HTERT RPE-1 (cell line): ENCODE measurements around the gene USP17L19.
"Not testable (repeated sequence)": the region's sequence is repeated elsewhere in the genome, so short reads cannot be mapped to it uniquely, and the experiment has no call there.

Experiments
- in situ Hi-C: fragments of 300-500 bp; cut with MboI; formaldehyde crosslinking; loops from 4 replicates; pipeline ENCODE4 v1.14.3; 2020; ENCODE audit warnings: low sequenced_read_pairs

Gene USP17L19

GRCh38 chr4:9253078-9253477 lies at the start of gene USP17L19:
Gene USP17L19 (plus strand): TSS chr4:9253378. CDS start chr4:9253378, 0 bp downstream.
- in situ Hi-C loops: not testable (repeated sequence)

- in situ Hi-C loops: not testable (repeated sequence)
Observed at GRCh38 chr4:9210357-9210756, 42.8 kb upstream of the USP17L19 start, which contains the start of gene USP17L10. Gene USP17L10 (plus strand): TSS chr4:9210657. CDS start chr4:9210657, 0 bp downstream.

- in situ Hi-C loops: not testable (repeated sequence)
Observed at GRCh38 chr4:9214701-9215100, 38.5 kb upstream of the USP17L19 start.

GRCh38 chr4:9215105-9215504 lies 38.1 kb upstream of the USP17L19 start, which contains the start of gene USP17L11:
Gene USP17L11 (plus strand): TSS chr4:9215405. CDS start chr4:9215405, 0 bp downstream.
- in situ Hi-C loops: not testable (repeated sequence)

- in situ Hi-C loops: not testable (repeated sequence)
Observed at GRCh38 chr4:9219852-9220251, 33.3 kb upstream of the USP17L19 start, which contains the start of gene USP17L12. Gene USP17L12 (plus strand): TSS chr4:9220152. CDS start chr4:9220152, 0 bp downstream.

- in situ Hi-C loops: not testable (repeated sequence)
Observed at GRCh38 chr4:9224596-9224995, 28.6 kb upstream of the USP17L19 start, which contains the start of gene USP17L13. Gene USP17L13 (plus strand): TSS chr4:9224896. CDS start chr4:9224896, 0 bp downstream.

- in situ Hi-C loops: not testable (repeated sequence)
Observed at GRCh38 chr4:9230249-9230648, 22.9 kb upstream of the USP17L19 start.

- in situ Hi-C loops: not testable (repeated sequence)
Observed at GRCh38 chr4:9234085-9234484, 19.1 kb upstream of the USP17L19 start, which contains the start of gene USP17L15. Gene USP17L15 (plus strand): TSS chr4:9234385. CDS start chr4:9234385, 0 bp downstream.

GRCh38 chr4:9238461-9238860 lies 14.7 kb upstream of the USP17L19 start:
- in situ Hi-C loops: not testable (repeated sequence)

- in situ Hi-C loops: not testable (repeated sequence)
Observed at GRCh38 chr4:9243579-9243978, 9.6 kb upstream of the USP17L19 start, which contains the start of gene USP17L17. Gene USP17L17 (plus strand): TSS chr4:9243879. CDS start chr4:9243879, 0 bp downstream.

- in situ Hi-C loops: not testable (repeated sequence)
Observed at GRCh38 chr4:9247953-9248680, 5.1 kb upstream of the USP17L19 start, which contains the start of gene USP17L18. Gene USP17L18 (plus strand): TSS chr4:9248630. CDS start chr4:9248630, 0 bp downstream.

GRCh38 chr4:9257824-9258223 lies 4.6 kb downstream of the USP17L19 start, which contains the start of gene USP17L20:
Gene USP17L20 (plus strand): TSS chr4:9258124. CDS start chr4:9258124, 0 bp downstream.
- in situ Hi-C loops: not testable (repeated sequence)

- in situ Hi-C loops: not testable (repeated sequence)
Observed at GRCh38 chr4:9262572-9262971, 9.4 kb downstream of the USP17L19 start, which contains the start of gene USP17L21. Gene USP17L21 (plus strand): TSS chr4:9262872. CDS start chr4:9262872, 0 bp downstream.

- in situ Hi-C loops: not testable (repeated sequence)
Observed at GRCh38 chr4:9267319-9267718, 14.1 kb downstream of the USP17L19 start, which contains the start of gene USP17L22. Gene USP17L22 (plus strand): TSS chr4:9267619. CDS start chr4:9267619, 0 bp downstream.

- in situ Hi-C loops: not testable (repeated sequence)
Observed at GRCh38 chr4:9271719-9272118, 18.5 kb downstream of the USP17L19 start.
